K562 (cell line): ENCODE data around the gene TP73. TPM values are rescaled to one million over a fixed set of nuclear protein-coding genes. Genes with fewer than 3 reads are reported as not detected.

Source experiments
- ATAC-seq: fragments of 200-7000 bp; cut with Tn5 transposase; 3 replicates; pipeline ENCODE4 v1.9.1; 2020; ENCODE audit warnings: moderate library complexity
- BruUV-seq: library from RNA; stranded (reverse); fragments of 400-500 nt; replicated peaks from 2 replicates; lab custom pipeline; 2021; lab: Mats Ljungman, UMichigan
- CTCF ChIA-PET: fragments of 300-600 bp; formaldehyde crosslinking; extraction: SDS; loops from one replicate; lab custom pipeline; 2021; ENCODE audit warnings: low intra/inter-chr PET ratio; lab: Yijun Ruan, JAX
- POLR2A ChIA-PET: fragments of 300-600, 350-650 bp; sonication (Branson Sonifier 250); formaldehyde crosslinking; extraction: SDS; loops from one replicate; lab custom pipeline; 2021; ENCODE audit warnings: antibody characterized with exemption, inconsistent platforms; lab: Yijun Ruan, JAX
- DNase-seq, 4 experiments: peaks; one replicate each; pipeline versions ENCODE4 v3.0.0 to v3.0.0-alpha.2; 2011 to 2018; ENCODE audit warnings: low spot score in 3 of 4, mixed read lengths in 3 of 4; ENCODE audit errors: extremely low read depth in 1 of 4
- FAIRE-seq: peaks from 2 replicates; lab custom pipeline; 2011; peaks lifted over from hg19 to GRCh38; lab: Jason Lieb, UNC
- H2AFZ ChIP-seq: 2 replicates; pipeline ENCODE4 v1.6.0; 2011; ENCODE audit warnings: low read depth, low read length, control low read depth, inconsistent platforms
- H3K27ac ChIP-seq: fragments of 200-600 bp; 3 replicates; pipeline ENCODE4 v1.8.0; 2011; ENCODE audit warnings: low read depth, mild to moderate bottlenecking, control low read depth, inconsistent platforms, low read length, moderate library complexity, mixed read lengths; ENCODE audit errors: extremely low read depth
- H3K27me3 ChIP-seq, 2 experiments: fragments of 300-600 bp in 1 of 2; 2 replicates in 1 of 2; 3 replicates in 1 of 2; pipeline versions ENCODE4 v1.6.0 to v1.8.0; 2011; ENCODE audit warnings: inconsistent platforms in 2 of 2, low read length in 2 of 2, mild to moderate bottlenecking in 1 of 2, mixed read lengths in 1 of 2, moderate library complexity in 1 of 2; ENCODE audit not compliant: control insufficient read depth in 2 of 2, insufficient read depth in 2 of 2
- H3K36me3 ChIP-seq: fragments of 300-600 bp; 3 replicates; pipeline ENCODE4 v1.8.0; 2011; ENCODE audit warnings: mild to moderate bottlenecking, low read length, inconsistent platforms; ENCODE audit not compliant: control insufficient read depth, insufficient read depth
- H3K4me1 ChIP-seq, 2 experiments: fragments of 200-600 bp in 1 of 2; replicated peaks in 1 of 2; 2 replicates in 1 of 2; 3 replicates in 1 of 2; pipeline versions ENCODE4 v1.5.1 to v1.8.0; 2011; ENCODE audit warnings: inconsistent platforms in 2 of 2, low read length in 2 of 2, mild to moderate bottlenecking in 1 of 2, mixed read lengths in 1 of 2, moderate library complexity in 1 of 2; ENCODE audit not compliant: control insufficient read depth in 2 of 2, insufficient read depth in 2 of 2
- H3K4me2 ChIP-seq: 2 replicates; pipeline ENCODE4 v1.6.1; 2011; ENCODE audit warnings: low read length, control low read depth, inconsistent platforms, mixed read lengths; ENCODE audit not compliant: insufficient read depth
- H3K4me3 ChIP-seq: fragments of 200-600 bp; sonication (generic), shearing (Covaris generic); 2 replicates; pipeline ENCODE4 v1.5.1; 2016; ENCODE audit warnings: control low read depth, inconsistent platforms
- H3K79me2 ChIP-seq: fragments of 200-600 bp; 3 replicates; pipeline ENCODE4 v1.8.0; 2011; ENCODE audit warnings: low read length, inconsistent platforms; ENCODE audit not compliant: control insufficient read depth, insufficient read depth
- H3K9ac ChIP-seq, 2 experiments: 2 replicates each; pipeline versions ENCODE4 v1.6.0 to v1.6.1; 2011; ENCODE audit warnings: low read depth in 2 of 2, low read length in 2 of 2, control low read depth in 1 of 2, inconsistent platforms in 1 of 2, mild to moderate bottlenecking in 1 of 2, mixed read lengths in 1 of 2; ENCODE audit not compliant: insufficient read depth in 1 of 2
- H3K9me1 ChIP-seq: one replicate; pipeline ENCODE4 v1.6.0; 2011; ENCODE audit warnings: inconsistent platforms, mild to moderate bottlenecking, low read length, moderate library complexity; ENCODE audit not compliant: control insufficient read depth, insufficient read depth
- H3K9me3 ChIP-seq: replicated peaks from 2 replicates; pipeline ENCODE4 v1.5.1; 2011; ENCODE audit warnings: low read depth, low read length, inconsistent platforms; ENCODE audit not compliant: control insufficient read depth, insufficient read depth
- H4K20me1 ChIP-seq: replicated peaks from 2 replicates; pipeline ENCODE4 v1.6.1; 2011; ENCODE audit warnings: low read length, inconsistent platforms, mixed read lengths; ENCODE audit not compliant: control insufficient read depth, insufficient read depth
- WGBS: fragments of 100-300 bp; shearing (Covaris generic); methylation state at CpG from one replicate; pipeline ENCODE4 v1.1.6; 2016; ENCODE audit warnings: low coverage, mixed read lengths; ENCODE audit not compliant: insufficient coverage; ENCODE audit errors: missing lambda C conversion rate; 5-methylcytosine and 5-hydroxymethylcytosine counted together
- in situ Hi-C: fragments of 300-500 bp; cut with MboI; formaldehyde crosslinking; loops from 4 replicates; pipeline ENCODE4 v1.15.0; 2018; ENCODE audit warnings: inconsistent platforms, mixed read lengths
- intact Hi-C: fragments of 100-400 bp; cut with micrococcal nuclease; formaldehyde crosslinking; loops from 2 replicates; pipeline ENCODE4 v1.14.2; 2022
- polyA plus RNA-seq, 8 experiments: library from polyadenylated mRNA; depleted of rRNA in 4 of 8; stranded (reverse) in 5 of 8; unstranded in 3 of 8; fragments of >200 nt; fragmentation: Nextera tagmentation in 2 of 8; fragmentation: Illumina TruSeq in 1 of 8; extraction: Ambion mirVana in 2 of 8; extraction: Trizol in 1 of 8; gene quantifications; 2 replicates each; pipeline versions ENCODE4 v1.2.1 to v1.2.3, GENCODE V29; 2011 to 2014; ENCODE audit warnings: inconsistent platforms in 1 of 8, missing spikeins in 1 of 8
- total RNA-seq, 7 experiments: library from RNA; depleted of rRNA in 6 of 7; stranded (reverse); fragments of >200 nt in 6 of 7; fragmentation: Illumina TruSeq in 2 of 7; extraction: Trizol in 2 of 7; gene quantifications; 2 replicates each; pipeline versions ENCODE4 v1.2.1 to v1.2.3, GENCODE V29; 2011 to 2021; ENCODE audit warnings: low replicate concordance in 1 of 7
- TF ChIP-seq, protein P1 (sequence below): fragments of 150-350 bp; conservative IDR thresholded peaks from 2 replicates; pipeline ENCODE4 v1.6.1; 2014; ENCODE audit warnings: low read length

Gene TP73
- total and polyA plus RNA-seq, 9 of the 15 experiments (the other 6 are each of a cell fraction or from before 2014, with no cell fraction given), result 0.07 to 1.6 (median 0.40) TPM; not detected in 2

DNA sequence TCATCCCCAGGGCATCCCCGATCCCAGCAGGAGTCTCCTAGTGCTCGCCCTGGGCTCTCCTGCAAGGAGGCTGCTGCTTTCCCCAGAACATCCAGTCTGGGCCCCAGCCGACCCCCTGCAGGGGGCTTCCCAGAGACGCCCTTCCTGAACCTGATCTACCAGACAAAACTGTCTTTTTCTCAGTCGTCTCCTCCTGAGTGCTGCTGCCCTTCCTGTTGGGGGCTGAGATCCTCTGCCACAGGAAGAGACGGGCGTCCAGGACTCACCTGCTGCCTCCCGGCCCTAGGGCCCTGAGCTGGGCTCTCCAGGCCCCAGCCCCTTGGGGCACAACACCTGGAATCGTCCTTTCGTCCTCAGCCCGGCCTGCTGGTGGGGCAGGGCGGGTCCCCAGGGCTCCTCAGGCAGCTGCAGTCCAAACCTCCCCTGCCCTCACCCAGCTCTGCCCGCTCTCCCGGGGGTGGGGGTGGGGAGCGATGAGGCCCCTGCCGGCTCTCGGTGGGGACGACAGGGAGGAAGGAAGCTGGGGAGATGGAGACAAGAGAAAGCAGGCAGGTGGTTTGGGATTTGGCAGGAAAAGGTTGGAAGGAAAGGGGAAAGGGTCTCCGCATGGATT is 36.9 kb downstream of the TP73 start:
- CTCF ChIA-PET, result no interaction called here
- WGBS, result 9% methylated on average over 17 of the region's 19 CpGs
- no peaks in the 10 kb centered on the region for H3K79me2 ChIP-seq
- no peaks in the 10 kb centered on the region for H3K36me3 ChIP-seq
- ATAC-seq (no peak), DNase-seq (no peak), FAIRE-seq (no peak)
- H3K9me3 ChIP-seq, result no peaks in the 10 kb centered on the region
- no peak overlapping the region for H3K4me2 ChIP-seq
- peaks cover 36% of the 10 kb centered on the region for H4K20me1 ChIP-seq
- H3K27me3 ChIP-seq, result peaks cover 49 to 83% of the 10 kb centered on the region in 2 experiments
- TF ChIP-seq, protein P1, sequence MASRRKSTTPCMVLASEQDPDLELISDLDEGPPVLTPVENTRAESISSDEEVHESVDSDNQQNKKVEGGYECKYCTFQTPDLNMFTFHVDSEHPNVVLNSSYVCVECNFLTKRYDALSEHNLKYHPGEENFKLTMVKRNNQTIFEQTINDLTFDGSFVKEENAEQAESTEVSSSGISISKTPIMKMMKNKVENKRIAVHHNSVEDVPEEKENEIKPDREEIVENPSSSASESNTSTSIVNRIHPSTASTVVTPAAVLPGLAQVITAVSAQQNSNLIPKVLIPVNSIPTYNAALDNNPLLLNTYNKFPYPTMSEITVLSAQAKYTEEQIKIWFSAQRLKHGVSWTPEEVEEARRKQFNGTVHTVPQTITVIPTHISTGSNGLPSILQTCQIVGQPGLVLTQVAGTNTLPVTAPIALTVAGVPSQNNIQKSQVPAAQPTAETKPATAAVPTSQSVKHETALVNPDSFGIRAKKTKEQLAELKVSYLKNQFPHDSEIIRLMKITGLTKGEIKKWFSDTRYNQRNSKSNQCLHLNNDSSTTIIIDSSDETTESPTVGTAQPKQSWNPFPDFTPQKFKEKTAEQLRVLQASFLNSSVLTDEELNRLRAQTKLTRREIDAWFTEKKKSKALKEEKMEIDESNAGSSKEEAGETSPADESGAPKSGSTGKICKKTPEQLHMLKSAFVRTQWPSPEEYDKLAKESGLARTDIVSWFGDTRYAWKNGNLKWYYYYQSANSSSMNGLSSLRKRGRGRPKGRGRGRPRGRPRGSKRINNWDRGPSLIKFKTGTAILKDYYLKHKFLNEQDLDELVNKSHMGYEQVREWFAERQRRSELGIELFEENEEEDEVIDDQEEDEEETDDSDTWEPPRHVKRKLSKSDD, result no peak
- H2AFZ ChIP-seq, result no peak overlapping the region
- H3K27ac ChIP-seq, result no peak overlapping the region
- H3K4me3 ChIP-seq, result no peak overlapping the region
- H3K4me1 ChIP-seq, result peaks cover 5 to 67% of the 10 kb centered on the region in 2 experiments; a peak in 3 of 5 replicates
- in situ Hi-C loops (no loop called here), intact Hi-C loops (no loop called here)
- H3K9ac ChIP-seq, result no peak overlapping the region
- H3K9me1 ChIP-seq, result no peaks in the 10 kb centered on the region
- POLR2A ChIA-PET, result interaction anchor here (0.6 to 0.9 kb wide), 5 partner anchors 14 to 222 kb away, joined by 3 read pairs; no protein-coding TSS in a partner anchor
- BruUV-seq, result no TSS peak
